ENCODE measurements around the gene ST3GAL5.

The ST3GAL5 gene

GRCh38 chr2:85793584-85793983 is 95.2 kb downstream of the ST3GAL5 start:
- no peak overlapping the region for H3K4me3 ChIP-seq (replicated peaks; ENCODE audit: low read depth, low read length)
- no peak for DNase-seq (ENCODE audit: extremely low read depth, low read depth)
- TF ChIP-seq CTCF (IDR thresholded peaks at IDR 0.05; ENCODE audit: low read depth, low read length, missing control alignments): no peak

- no peak for TF ChIP-seq CTCF (IDR thresholded peaks at IDR 0.05; ENCODE audit: low read depth, low read length, missing control alignments)
- H3K4me3 ChIP-seq (replicated peaks; ENCODE audit: low read depth, low read length): no peak overlapping the region
- peak; percentile 25 for DNase-seq (ENCODE audit: extremely low read depth, low read depth)
Observed at GRCh38 chr2:85792783-85793441, 95.9 kb downstream of the ST3GAL5 start.

- DNase-seq (ENCODE audit: extremely low read depth, low read depth): no peak
- TF ChIP-seq CTCF (IDR thresholded peaks at IDR 0.05; ENCODE audit: low read depth, low read length, missing control alignments): no peak
- no peak overlapping the region for H3K4me3 ChIP-seq (replicated peaks; ENCODE audit: low read depth, low read length)
Observed at GRCh38 chr2:85791704-85792565, 96.9 kb downstream of the ST3GAL5 start.

GRCh38 chr2:85790499-85791188 is 98.1 kb downstream of the ST3GAL5 start:
- no peak overlapping the region for H3K4me3 ChIP-seq (replicated peaks; ENCODE audit: low read depth, low read length)
- no peak for TF ChIP-seq CTCF (IDR thresholded peaks at IDR 0.05; ENCODE audit: low read depth, low read length, missing control alignments)
- no peak for DNase-seq (ENCODE audit: extremely low read depth, low read depth)

GRCh38 chr2:85790032-85790431 is 98.8 kb downstream of the ST3GAL5 start:
- no peak overlapping the region for H3K4me3 ChIP-seq (replicated peaks; ENCODE audit: low read depth, low read length)
- no peak for TF ChIP-seq CTCF (IDR thresholded peaks at IDR 0.05; ENCODE audit: low read depth, low read length, missing control alignments)
- no peak for DNase-seq (ENCODE audit: extremely low read depth, low read depth)

- DNase-seq (ENCODE audit: extremely low read depth, low read depth): no peak
- TF ChIP-seq CTCF (IDR thresholded peaks at IDR 0.05; ENCODE audit: low read depth, low read length, missing control alignments): no peak
- H3K4me3 ChIP-seq (replicated peaks; ENCODE audit: low read depth, low read length): no peak overlapping the region
Observed at GRCh38 chr2:85789271-85789670, 99.5 kb downstream of the ST3GAL5 start.
